Astrocyte (in vitro differentiated cells and primary cell): ENCODE measurements around the gene IFIT3. TPM values are rescaled to one million over a fixed set of nuclear protein-coding genes. Genes with fewer than 3 reads are reported as not detected.
A peak's percentile ranks its signal among the peaks of the same experiment; 100 is the strongest.
"Not testable (repeated sequence)": the region's sequence is repeated elsewhere in the genome, so short reads cannot be mapped to it uniquely, and the experiment has no call there.

Source experiments
- DNase-seq: peaks from one replicate; pipeline ENCODE4 v3.0.0-alpha.2; 2010; ENCODE audit warnings: low read depth
- FAIRE-seq: peaks from 2 replicates; lab custom pipeline; 2011; peaks lifted over from hg19 to GRCh38; lab: Jason Lieb, UNC
- H2AFZ ChIP-seq: 2 replicates; pipeline ENCODE4 v1.6.0; 2012; ENCODE audit warnings: low read depth, low read length, inconsistent platforms
- H3K27ac ChIP-seq: 2 replicates; pipeline ENCODE4 v1.5.1; 2011; ENCODE audit warnings: low read depth, low read length, inconsistent platforms
- H3K27me3 ChIP-seq: 2 replicates; pipeline ENCODE4 v1.6.0; 2011; ENCODE audit warnings: low read length, inconsistent platforms; ENCODE audit not compliant: insufficient read depth
- H3K36me3 ChIP-seq: 2 replicates; pipeline ENCODE4 v1.5.1; 2011; ENCODE audit warnings: low read length, inconsistent platforms; ENCODE audit not compliant: insufficient read depth
- H3K4me1 ChIP-seq: 2 replicates; pipeline ENCODE4 v1.5.1; 2011; ENCODE audit warnings: low read length, inconsistent platforms; ENCODE audit not compliant: insufficient read depth
- H3K4me2 ChIP-seq: 2 replicates; pipeline ENCODE4 v1.6.0; 2012; ENCODE audit warnings: low read length, inconsistent platforms
- H3K4me3 ChIP-seq: 2 replicates; pipeline ENCODE4 v1.5.1; 2011; ENCODE audit warnings: low read depth, mild to moderate bottlenecking, low read length, inconsistent platforms; ENCODE audit not compliant: insufficient read depth
- H3K79me2 ChIP-seq: 2 replicates; pipeline ENCODE4 v1.6.0; 2012; ENCODE audit warnings: mild to moderate bottlenecking, low read length, inconsistent platforms; ENCODE audit not compliant: insufficient read depth
- H3K9ac ChIP-seq: 2 replicates; pipeline ENCODE4 v1.6.0; 2012; ENCODE audit warnings: mild to moderate bottlenecking, low read length, inconsistent platforms
- H3K9me3 ChIP-seq: 2 replicates; pipeline ENCODE4 v1.5.1; 2012; ENCODE audit warnings: low read depth, mild to moderate bottlenecking, low read length, inconsistent platforms; ENCODE audit not compliant: insufficient read depth
- H4K20me1 ChIP-seq: 2 replicates; pipeline ENCODE4 v1.6.0; 2012; ENCODE audit warnings: low read length, inconsistent platforms; ENCODE audit not compliant: insufficient read depth
- H3K27ac Mint-ChIP-seq: one replicate; pipeline ENCODE4 v1.8.0; 2021; ENCODE audit warnings: mild to moderate bottlenecking, mixed read lengths; ENCODE audit not compliant: unreplicated experiment
- H3K27me3 Mint-ChIP-seq: one replicate; pipeline ENCODE4 v1.8.0; 2021; ENCODE audit warnings: low read depth, mixed read lengths; ENCODE audit not compliant: unreplicated experiment
- H3K36me3 Mint-ChIP-seq: one replicate; pipeline ENCODE4 v1.8.0; 2021; ENCODE audit warnings: low read depth, mixed read lengths; ENCODE audit not compliant: unreplicated experiment
- H3K4me1 Mint-ChIP-seq: one replicate; pipeline ENCODE4 v1.8.0; 2021; ENCODE audit warnings: low read depth, mixed read lengths; ENCODE audit not compliant: unreplicated experiment
- H3K4me3 Mint-ChIP-seq: one replicate; pipeline ENCODE4 v1.8.0; 2021; ENCODE audit warnings: mild to moderate bottlenecking, moderate library complexity, mixed read lengths; ENCODE audit not compliant: unreplicated experiment
- H3K9me3 Mint-ChIP-seq: one replicate; pipeline ENCODE4 v1.8.0; 2021; ENCODE audit warnings: mild to moderate bottlenecking, mixed read lengths; ENCODE audit not compliant: unreplicated experiment
- EZH2 ChIP-seq: IDR thresholded peaks from 2 replicates; pipeline ENCODE4 v1.6.1; 2012; ENCODE audit warnings: mild to moderate bottlenecking, low read length, inconsistent platforms; ENCODE audit not compliant: insufficient read depth
- total RNA-seq: library from RNA; stranded (reverse); gene quantifications from 2 replicates; pipeline ENCODE4 v1.2.1, GENCODE V29; 2021
- TF ChIP-seq, protein P1 (sequence below): IDR thresholded peaks from 2 replicates; pipeline ENCODE4 v1.5.1; 2011; ENCODE audit warnings: low read depth, mild to moderate bottlenecking, inconsistent platforms, low read length, moderate library complexity; ENCODE audit not compliant: insufficient read depth

Gene IFIT3
- total RNA-seq, 1 donor from 2014 or later = 171 TPM

DNA sequence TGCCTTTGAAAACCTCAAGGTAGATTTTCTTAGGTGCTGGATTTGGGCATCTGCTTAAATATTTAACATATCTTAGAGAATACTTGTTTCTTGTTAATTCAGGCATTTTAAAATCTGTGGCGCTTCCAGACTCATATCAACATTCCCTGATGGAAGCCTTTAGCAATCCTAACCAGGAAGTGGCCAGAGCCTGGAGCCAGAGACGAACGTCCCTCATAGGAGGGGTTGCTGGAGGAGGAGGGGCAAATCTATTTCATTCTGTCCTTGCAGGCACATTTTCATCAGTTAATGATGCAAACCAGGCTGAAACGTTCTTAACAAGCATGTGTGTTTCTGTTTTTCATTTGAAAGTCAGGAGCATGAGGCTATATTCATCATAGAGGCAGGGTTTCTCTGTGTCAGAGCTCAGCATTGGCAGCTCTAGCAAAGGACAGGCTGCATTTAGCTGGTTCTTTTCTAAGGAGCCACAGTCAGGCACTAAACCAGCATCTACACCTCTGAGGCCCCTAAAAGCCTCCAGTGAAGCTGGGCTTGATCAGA, 43.8 kb upstream of the IFIT3 start:
- peak; percentile 70 for DNase-seq
- H3K36me3 ChIP-seq = no peaks in the 10 kb centered on the region
- peak overlapping the region; percentile 80 for H3K27ac ChIP-seq
- Mint-ChIP-seq H3K27me3 (no peaks in the 10 kb centered on the region), H3K4me1 (peaks cover 38% of the 10 kb centered on the region), H3K4me3 (peak overlapping the region; percentile 24), H3K9me3 (peaks cover 8% of the 10 kb centered on the region), H3K36me3 (peaks cover 2% of the 10 kb centered on the region), H3K27ac (peak overlapping the region; percentile 86)
- H3K79me2 ChIP-seq = no peaks in the 10 kb centered on the region
- H3K9ac ChIP-seq = peak overlapping the region; percentile 74
- peak overlapping the region; percentile 80 for H3K4me2 ChIP-seq
- H3K27me3 ChIP-seq = no peaks in the 10 kb centered on the region
- peak overlapping the region; percentile 84 for H2AFZ ChIP-seq
- H4K20me1 ChIP-seq = no peaks in the 10 kb centered on the region
- H3K9me3 ChIP-seq = no peaks in the 10 kb centered on the region
- no peak for FAIRE-seq
- TF ChIP-seq, protein P1, sequence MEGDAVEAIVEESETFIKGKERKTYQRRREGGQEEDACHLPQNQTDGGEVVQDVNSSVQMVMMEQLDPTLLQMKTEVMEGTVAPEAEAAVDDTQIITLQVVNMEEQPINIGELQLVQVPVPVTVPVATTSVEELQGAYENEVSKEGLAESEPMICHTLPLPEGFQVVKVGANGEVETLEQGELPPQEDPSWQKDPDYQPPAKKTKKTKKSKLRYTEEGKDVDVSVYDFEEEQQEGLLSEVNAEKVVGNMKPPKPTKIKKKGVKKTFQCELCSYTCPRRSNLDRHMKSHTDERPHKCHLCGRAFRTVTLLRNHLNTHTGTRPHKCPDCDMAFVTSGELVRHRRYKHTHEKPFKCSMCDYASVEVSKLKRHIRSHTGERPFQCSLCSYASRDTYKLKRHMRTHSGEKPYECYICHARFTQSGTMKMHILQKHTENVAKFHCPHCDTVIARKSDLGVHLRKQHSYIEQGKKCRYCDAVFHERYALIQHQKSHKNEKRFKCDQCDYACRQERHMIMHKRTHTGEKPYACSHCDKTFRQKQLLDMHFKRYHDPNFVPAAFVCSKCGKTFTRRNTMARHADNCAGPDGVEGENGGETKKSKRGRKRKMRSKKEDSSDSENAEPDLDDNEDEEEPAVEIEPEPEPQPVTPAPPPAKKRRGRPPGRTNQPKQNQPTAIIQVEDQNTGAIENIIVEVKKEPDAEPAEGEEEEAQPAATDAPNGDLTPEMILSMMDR = no peak
- TF ChIP-seq EZH2 = no peak
- peaks cover 38% of the 10 kb centered on the region for H3K4me1 ChIP-seq
- H3K4me3 ChIP-seq = peak overlapping the region; percentile 15

DNA sequence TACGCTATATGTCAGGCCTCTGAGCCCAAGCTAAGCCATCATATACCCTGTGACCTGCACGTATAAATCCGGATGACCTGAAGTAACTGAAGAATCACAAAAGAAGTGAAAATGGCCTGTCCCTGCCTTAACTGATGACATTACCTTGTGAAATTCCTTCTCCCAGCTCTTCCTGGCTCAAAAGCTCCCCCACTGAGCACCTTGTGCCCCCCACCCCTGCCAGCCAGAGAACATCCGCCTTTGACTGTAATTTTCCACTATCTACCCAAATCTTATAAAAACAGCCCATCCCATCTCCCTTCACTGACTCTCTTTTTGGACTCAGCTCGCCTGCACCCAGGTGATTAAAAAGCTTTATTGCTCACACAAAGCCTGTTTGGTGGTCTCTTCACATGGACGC, 43.1 kb upstream of the IFIT3 start:
- Mint-ChIP-seq H3K4me1 (peaks cover 31% of the 10 kb centered on the region), H3K27ac (peak overlapping the region; percentile 37)
- not testable (repeated sequence) for H3K27me3 ChIP-seq, H4K20me1 ChIP-seq, H3K4me3 Mint-ChIP-seq, H3K36me3 Mint-ChIP-seq, H3K9me3 ChIP-seq, DNase-seq, H3K9me3 Mint-ChIP-seq, H2AFZ ChIP-seq, FAIRE-seq, H3K79me2 ChIP-seq, H3K4me3 ChIP-seq, H3K27me3 Mint-ChIP-seq, H3K36me3 ChIP-seq
- Histone ChIP-seq H3K9ac (peak overlapping the region; percentile 42), H3K27ac (peak overlapping the region; percentile 14), H3K4me2 (peak overlapping the region; percentile 38), H3K4me1 (peaks cover 31% of the 10 kb centered on the region)

DNA sequence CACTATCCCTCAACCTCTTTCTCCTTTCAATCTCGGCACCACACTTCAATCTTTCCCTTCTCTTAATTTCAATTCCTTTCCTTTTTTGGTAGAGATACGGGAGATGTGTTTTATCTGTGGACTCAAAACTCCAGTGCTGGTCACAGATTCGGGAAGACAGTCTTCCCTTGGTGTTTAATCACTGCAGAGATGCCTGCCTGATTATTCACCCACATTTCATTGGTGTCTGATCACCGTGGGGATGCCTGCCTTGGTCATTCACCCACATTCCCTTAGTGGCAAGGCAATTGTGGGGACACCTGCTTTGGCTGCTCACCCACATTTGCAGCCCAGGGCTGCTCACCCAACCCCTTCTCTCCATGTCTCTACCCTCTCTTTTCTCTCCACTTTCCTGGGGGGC, 42.5 kb upstream of the IFIT3 start:
- H3K9me3 Mint-ChIP-seq = not testable (repeated sequence)
- peaks cover 28% of the 10 kb centered on the region for H3K4me1 ChIP-seq

More for the DNA sequence above, 42.5 kb upstream of the IFIT3 start:
- not testable (repeated sequence) for H3K27me3 Mint-ChIP-seq, H3K4me3 Mint-ChIP-seq, H3K79me2 ChIP-seq, H3K9me3 ChIP-seq, H4K20me1 ChIP-seq, H3K36me3 Mint-ChIP-seq, H3K27me3 ChIP-seq, H3K36me3 ChIP-seq, H3K4me3 ChIP-seq, H2AFZ ChIP-seq, H3K9ac ChIP-seq
- H3K4me2 ChIP-seq = peak overlapping the region; percentile 38
- FAIRE-seq (peak; percentile 60), DNase-seq (peak; percentile 51)
- peak overlapping the region; percentile 37 for H3K27ac Mint-ChIP-seq
- H3K27ac ChIP-seq = peak overlapping the region; percentile 37
- peaks cover 28% of the 10 kb centered on the region for H3K4me1 Mint-ChIP-seq
